Vagina (tissue), 2 donors: ENCODE data around the gene SEC16A. TPM values are rescaled to one million over a fixed set of nuclear protein-coding genes. Genes with fewer than 3 reads are reported as not detected.

Experiments
- DNase-seq, 2 donors: peaks; one replicate each; pipeline ENCODE4 v3.0.0-alpha.2; 2017; ENCODE audit errors: extremely low spot score in 2 of 2
- H3K27ac ChIP-seq: fragments of 200-600 bp; sonication (generic); one replicate; pipeline ENCODE4 v1.5.1; 2019
- H3K27me3 ChIP-seq: fragments of 200-600 bp; sonication (generic); one replicate; pipeline ENCODE4 v1.5.1; 2019
- H3K36me3 ChIP-seq, 2 donors: fragments of 200-600 bp; sonication (generic); one replicate each; pipeline ENCODE4 v1.5.1; 2017 to 2019
- H3K4me1 ChIP-seq: fragments of 200-600 bp; sonication (generic); one replicate; pipeline ENCODE4 v1.5.1; 2019
- H3K4me3 ChIP-seq, 2 donors: fragments of 200-600 bp; sonication (generic); 1 replicate in 1 of 2; 2 replicates in 1 of 2; pipeline ENCODE4 v1.5.1; 2016 to 2019
- H3K9me3 ChIP-seq: fragments of 200-600 bp; sonication (generic); one replicate; pipeline ENCODE4 v1.5.1; 2019
- CTCF ChIP-seq, 3 experiments: fragments of 450-650 bp in 2 of 3; fragments of 200-600 bp in 1 of 3; sonication (generic) in 1 of 3; IDR thresholded peaks; one replicate each; pipeline ENCODE4 v1.5.1; 2017 to 2019; ENCODE audit warnings: antibody characterized with exemption in 3 of 3, mild to moderate bottlenecking in 2 of 3, moderate library complexity in 2 of 3
- POLR2A ChIP-seq, 2 donors: fragments of 450-650 bp; IDR thresholded peaks; one replicate each; pipeline ENCODE4 v1.6.1; 2017; ENCODE audit warnings: antibody characterized with exemption in 2 of 2, mild to moderate bottlenecking in 2 of 2, moderate library complexity in 2 of 2
- POLR2AphosphoS5 ChIP-seq, 2 donors: sonication (generic); formaldehyde crosslinking; IDR thresholded peaks; one replicate each; pipeline ENCODE4 v1.9.0; 2017; ENCODE audit warnings: antibody characterized with exemption in 2 of 2, mild to moderate bottlenecking in 2 of 2, low read depth in 1 of 2; ENCODE audit not compliant: insufficient read depth in 1 of 2
- intact Hi-C: fragments of 100-400 bp; cut with DNase I; formaldehyde crosslinking; loops from one replicate; pipeline ENCODE4 v1.15.1; 2023
- total RNA-seq: library from RNA; depleted of rRNA; stranded (reverse); fragments of >200 nt; gene quantifications from one replicate; pipeline ENCODE4 v1.2.3, GENCODE V29; 2016

SEC16A gene
- total RNA-seq, 1 donor from 2014 or later: 52.3 TPM

- Histone ChIP-seq H3K4me3 (no peak overlapping the region), H3K4me1 (peaks cover 12% of the 10 kb centered on the region), H3K27me3 (no peaks in the 10 kb centered on the region), H3K27ac (no peak overlapping the region), H3K9me3 (no peaks in the 10 kb centered on the region), H3K36me3 (peaks cover 0 to 41% of the 10 kb centered on the region in 2 donors)
- DNase-seq: no peak
- intact Hi-C loops: no loop called here
- no peak for TF ChIP-seq CTCF (IDR thresholded peaks at IDR 0.05)
- no peak for TF ChIP-seq POLR2A (IDR thresholded peaks at IDR 0.05)
- no peak for TF ChIP-seq POLR2AphosphoS5 (IDR thresholded peaks at IDR 0.05; ENCODE audit: insufficient read depth in 1 of 2, low read depth in 1 of 2)
Measured at GRCh38 chr9:136431782-136432350, 51.0 kb downstream of the SEC16A start.

GRCh38 chr9:136430588-136431234, 52.1 kb downstream of the SEC16A start:
- H3K9me3 ChIP-seq: no peaks in the 10 kb centered on the region
- H3K27me3 ChIP-seq: no peaks in the 10 kb centered on the region
- H3K36me3 ChIP-seq: peaks cover 0 to 41% of the 10 kb centered on the region in 2 donors
- intact Hi-C loops: no loop called here
- no peak overlapping the region for H3K27ac ChIP-seq
- peaks cover under 1% of the 10 kb centered on the region for H3K4me1 ChIP-seq
- no peak overlapping the region for H3K4me3 ChIP-seq
- TF ChIP-seq CTCF (IDR thresholded peaks at IDR 0.05) (no peak), POLR2A (IDR thresholded peaks at IDR 0.05) (no peak)
- no peak for DNase-seq

- intact Hi-C loops: no loop called here
- Histone ChIP-seq H3K27ac (no peak overlapping the region), H3K9me3 (no peaks in the 10 kb centered on the region), H3K27me3 (no peaks in the 10 kb centered on the region), H3K4me3 (no peak overlapping the region), H3K36me3 (peaks cover 0 to 43% of the 10 kb centered on the region in 2 donors), H3K4me1 (no peaks in the 10 kb centered on the region)
- TF ChIP-seq POLR2AphosphoS5 (IDR thresholded peaks at IDR 0.05; ENCODE audit: insufficient read depth in 1 of 2, low read depth in 1 of 2) (no peak), POLR2A (IDR thresholded peaks at IDR 0.05) (no peak), CTCF (IDR thresholded peaks at IDR 0.05) (no peak)
- DNase-seq: no peak
Measured at GRCh38 chr9:136429683-136430491, 53.0 kb downstream of the SEC16A start.

- peaks cover 0 to 49% of the 10 kb centered on the region in 2 donors for H3K36me3 ChIP-seq
- no peaks in the 10 kb centered on the region for H3K4me1 ChIP-seq
- no peak overlapping the region for H3K27ac ChIP-seq
- H3K27me3 ChIP-seq: no peaks in the 10 kb centered on the region
- H3K9me3 ChIP-seq: no peaks in the 10 kb centered on the region
- TF ChIP-seq POLR2A (IDR thresholded peaks at IDR 0.05) (no peak), POLR2AphosphoS5 (IDR thresholded peaks at IDR 0.05; ENCODE audit: insufficient read depth in 1 of 2, low read depth in 1 of 2) (no peak), CTCF (IDR thresholded peaks at IDR 0.05) (no peak)
- intact Hi-C loops: no loop called here
- DNase-seq: no peak
- H3K4me3 ChIP-seq: no peak overlapping the region
Measured at GRCh38 chr9:136429075-136429628, 53.7 kb downstream of the SEC16A start.
